B cell (primary cell): ENCODE measurements around the gene CAPZB. TPM values are rescaled to one million over a fixed set of nuclear protein-coding genes. Genes with fewer than 3 reads are reported as not detected.

ENCODE experiments used
- ATAC-seq: fragments of 200-7000 bp; cut with Tn5 transposase; one replicate; pipeline ENCODE4 v1.10.0; 2021; ENCODE audit warnings: low read depth, mild to moderate bottlenecking, moderate number of reproducible peaks, moderate library complexity
- CTCF ChIA-PET: fragments of 350-600 bp; sonication (Branson Sonifier 250); formaldehyde crosslinking; loops from one replicate; lab custom pipeline; 2021; ENCODE audit warnings: antibody characterized with exemption, inconsistent platforms; lab: Charles Lee
- POLR2A ChIA-PET: fragments of 350-600 bp; sonication (Branson Sonifier 250); formaldehyde crosslinking; loops from one replicate; lab custom pipeline; 2021; ENCODE audit warnings: antibody characterized with exemption; lab: Charles Lee
- DNase-seq: peaks from one replicate; pipeline ENCODE4 v3.0.0; 2013
- H2AFZ ChIP-seq: 2 replicates; pipeline ENCODE4 v1.6.1; 2012; ENCODE audit warnings: mild to moderate bottlenecking, low read depth, low read length; ENCODE audit not compliant: insufficient read depth, poor library complexity, severe bottlenecking
- H3K27ac ChIP-seq, 2 donors: 1 replicate in 1 of 2; 2 replicates in 1 of 2; pipeline ENCODE4 v1.5.1; 2012 to 2013; ENCODE audit warnings: low read length in 2 of 2, mild to moderate bottlenecking in 2 of 2, moderate library complexity in 1 of 2
- H3K27me3 ChIP-seq, 4 experiments: fragments of 200-600 bp in 1 of 4; sonication (generic) in 1 of 4; replicated peaks in 1 of 4; 1 replicate in 2 of 4; 2 replicates in 2 of 4; pipeline versions ENCODE4 v1.6.1 to v1.7.0; 2013 to 2016; ENCODE audit warnings: low read length in 3 of 4, mild to moderate bottlenecking in 2 of 4, mixed read lengths in 1 of 4, moderate library complexity in 1 of 4; ENCODE audit not compliant: insufficient read depth in 4 of 4, control insufficient read depth in 3 of 4; ENCODE audit errors: control extremely low read depth in 1 of 4
- H3K36me3 ChIP-seq, 2 experiments: replicated peaks in 1 of 2; 1 replicate in 1 of 2; 2 replicates in 1 of 2; pipeline versions ENCODE4 v1.6.1 to v1.7.1; 2013; ENCODE audit warnings: low read length in 1 of 2; ENCODE audit not compliant: insufficient read depth in 2 of 2, control insufficient read depth in 1 of 2; ENCODE audit errors: control extremely low read depth in 1 of 2, extremely low read depth in 1 of 2
- H3K4me1 ChIP-seq, 2 donors: fragments of 200-600 bp in 1 of 2; sonication (generic) in 1 of 2; 1 replicate in 1 of 2; 2 replicates in 1 of 2; pipeline versions ENCODE4 v1.5.1 to v1.6.1; 2013 to 2017; ENCODE audit warnings: low read length in 2 of 2; ENCODE audit not compliant: control insufficient read depth in 2 of 2, insufficient read depth in 2 of 2
- H3K4me2 ChIP-seq: replicated peaks from 2 replicates; pipeline ENCODE3; 2012; ENCODE audit warnings: mild to moderate bottlenecking, low read depth, low read length; ENCODE audit not compliant: poor library complexity, severe bottlenecking
- H3K4me3 ChIP-seq, 5 experiments: fragments of 200-600 bp in 1 of 5; sonication (generic) in 1 of 5; 1 replicate in 3 of 5; 2 replicates in 2 of 5; pipeline versions ENCODE4 v1.5.1 to v1.7.0; 2011 to 2016; ENCODE audit warnings: low read length in 4 of 5, mild to moderate bottlenecking in 4 of 5, low read depth in 2 of 5, control low read depth in 1 of 5, moderate library complexity in 1 of 5; ENCODE audit not compliant: insufficient read depth in 1 of 5; ENCODE audit errors: control extremely low read depth in 1 of 5, extremely low read depth in 1 of 5
- H3K79me2 ChIP-seq: fragments of 200-600 bp; sonication (generic); one replicate; pipeline ENCODE4 v1.6.0; 2016; ENCODE audit warnings: low read length; ENCODE audit not compliant: control insufficient read depth, insufficient read depth
- H3K9ac ChIP-seq: fragments of 200-600 bp; sonication (generic); 2 replicates; pipeline ENCODE4 v1.6.1; 2017; ENCODE audit warnings: mild to moderate bottlenecking, low read length, moderate library complexity
- H3K9me3 ChIP-seq, 3 donors: one replicate each; pipeline versions ENCODE4 v1.6.1 to v1.7.1; 2013; ENCODE audit warnings: low read length in 2 of 3; ENCODE audit not compliant: control insufficient read depth in 2 of 3, insufficient read depth in 1 of 3; ENCODE audit errors: control extremely low read depth in 1 of 3
- H4K20me1 ChIP-seq: 2 replicates; pipeline ENCODE4 v1.6.0; 2012; ENCODE audit warnings: mild to moderate bottlenecking, low read length; ENCODE audit not compliant: insufficient read depth, control insufficient read depth, poor library complexity, severe bottlenecking
- H3K27ac Mint-ChIP-seq: one replicate; pipeline ENCODE4 v1.8.0; 2021; ENCODE audit warnings: mixed read lengths
- H3K27me3 Mint-ChIP-seq: one replicate; pipeline ENCODE4 v1.8.0; 2021; ENCODE audit warnings: mixed read lengths
- H3K4me1 Mint-ChIP-seq: one replicate; pipeline ENCODE4 v1.8.0; 2021; ENCODE audit warnings: mixed read lengths
- H3K4me3 Mint-ChIP-seq: one replicate; pipeline ENCODE4 v1.8.0; 2021; ENCODE audit warnings: mixed read lengths
- H3K9me3 Mint-ChIP-seq: one replicate; pipeline ENCODE4 v1.8.0; 2022; ENCODE audit warnings: mixed read lengths; ENCODE audit not compliant: insufficient read depth
- EZH2 ChIP-seq: IDR thresholded peaks from 2 replicates; pipeline ENCODE4 v1.6.1; 2012; ENCODE audit warnings: borderline replicate concordance, low read depth, mild to moderate bottlenecking, moderate library complexity, low read length; ENCODE audit not compliant: insufficient read depth, poor library complexity, severe bottlenecking
- WGBS: methylation state at CpG from one replicate; pipeline ENCODE4 v1.1.5; 2013; ENCODE audit warnings: missing lambda C conversion rate; ENCODE audit not compliant: insufficient coverage; 5-methylcytosine and 5-hydroxymethylcytosine counted together
- intact Hi-C: fragments of 100-400 bp; cut with micrococcal nuclease; formaldehyde crosslinking; loops from one replicate; pipeline ENCODE4 v1.10.0; 2022
- polyA plus RNA-seq: library from polyadenylated mRNA; depleted of rRNA; stranded (reverse); fragments of >200 nt; gene quantifications from 2 replicates; pipeline ENCODE4 v1.2.3, GENCODE V29; 2012
- total RNA-seq, 2 donors: library from RNA; stranded (reverse); fragments of 120-200 nt in 1 of 2; gene quantifications; 1 replicate in 1 of 2; 2 replicates in 1 of 2; pipeline versions ENCODE4 v1.2.3 to v1.2.4, GENCODE V29; 2013 to 2022
- TF ChIP-seq, protein P1 (sequence below): fragments of 200-600 bp; IDR thresholded peaks from one replicate; pipeline ENCODE4 v1.8.0; 2022; ENCODE audit warnings: antibody characterized with exemption, mild to moderate bottlenecking

Gene CAPZB
- total and polyA plus RNA-seq, 2 donors (not counting 1 experiment from before 2014, with no cell fraction given) = 126 to 193 TPM

- POLR2A ChIA-PET = no interaction called here
- no peak for TF ChIP-seq EZH2
- TF ChIP-seq, protein P1, sequence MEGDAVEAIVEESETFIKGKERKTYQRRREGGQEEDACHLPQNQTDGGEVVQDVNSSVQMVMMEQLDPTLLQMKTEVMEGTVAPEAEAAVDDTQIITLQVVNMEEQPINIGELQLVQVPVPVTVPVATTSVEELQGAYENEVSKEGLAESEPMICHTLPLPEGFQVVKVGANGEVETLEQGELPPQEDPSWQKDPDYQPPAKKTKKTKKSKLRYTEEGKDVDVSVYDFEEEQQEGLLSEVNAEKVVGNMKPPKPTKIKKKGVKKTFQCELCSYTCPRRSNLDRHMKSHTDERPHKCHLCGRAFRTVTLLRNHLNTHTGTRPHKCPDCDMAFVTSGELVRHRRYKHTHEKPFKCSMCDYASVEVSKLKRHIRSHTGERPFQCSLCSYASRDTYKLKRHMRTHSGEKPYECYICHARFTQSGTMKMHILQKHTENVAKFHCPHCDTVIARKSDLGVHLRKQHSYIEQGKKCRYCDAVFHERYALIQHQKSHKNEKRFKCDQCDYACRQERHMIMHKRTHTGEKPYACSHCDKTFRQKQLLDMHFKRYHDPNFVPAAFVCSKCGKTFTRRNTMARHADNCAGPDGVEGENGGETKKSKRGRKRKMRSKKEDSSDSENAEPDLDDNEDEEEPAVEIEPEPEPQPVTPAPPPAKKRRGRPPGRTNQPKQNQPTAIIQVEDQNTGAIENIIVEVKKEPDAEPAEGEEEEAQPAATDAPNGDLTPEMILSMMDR = peak; percentile 97
- Histone ChIP-seq H3K79me2 (no peaks in the 10 kb centered on the region), H3K4me2 (no peak overlapping the region), H3K9ac (no peak overlapping the region), H3K27ac (no peak overlapping the region), H3K27me3 (no peaks in the 10 kb centered on the region), H3K9me3 (no peaks in the 10 kb centered on the region), H2AFZ (no peak overlapping the region), H3K4me1 (no peaks in the 10 kb centered on the region), H3K36me3 (peaks cover 0 to 73% of the 10 kb centered on the region in 2 experiments), H3K4me3 (no peak overlapping the region), H4K20me1 (peaks cover 33% of the 10 kb centered on the region)
- CTCF ChIA-PET = interaction anchor here (0.9 to 1.4 kb wide), 9 partner anchors 36 to 320 kb away, joined by 3 to 4 read pairs (median 3); no protein-coding TSS in a partner anchor
- WGBS = 72% methylated on average over 25 of the region's 25 CpGs
- Mint-ChIP-seq H3K27me3 (no peaks in the 10 kb centered on the region), H3K27ac (no peak overlapping the region), H3K9me3 (no peaks in the 10 kb centered on the region), H3K4me1 (peaks cover 1% of the 10 kb centered on the region), H3K4me3 (no peak overlapping the region)
- intact Hi-C loops = loop anchor here (5.0 kb wide), 1 partner anchor 51 kb away; no protein-coding TSS in a partner anchor
- DNase-seq (peak; percentile 77), ATAC-seq (peak; percentile 81)
Observed at GRCh38 chr1:19341201-19342061, 143.9 kb downstream of the CAPZB start.
